HepG2 (cell line): ENCODE data around the gene ZFP90. TPM values are rescaled to one million over a fixed set of nuclear protein-coding genes. Genes with fewer than 3 reads are reported as not detected.

Source experiments
- PAF1 ChIP-seq: IDR thresholded peaks from 2 replicates; pipeline ENCODE4 v1.6.1; 2016; ENCODE audit warnings: missing genetic modification reagents, missing compliant biosample characterization
- RBFOX2 ChIP-seq: fragments of 200-400 bp; formaldehyde crosslinking; IDR thresholded peaks from 2 replicates; pipeline ENCODE4 v1.6.1; 2017; ENCODE audit warnings: low read depth, mild to moderate bottlenecking, low read length
- SNAPC2 ChIP-seq: sonication (generic); formaldehyde crosslinking; IDR thresholded peaks from 2 replicates; pipeline ENCODE4 v1.8.1; 2022; ENCODE audit warnings: mild to moderate bottlenecking, missing genetic modification reagents
- TBP ChIP-seq: sonication (generic); formaldehyde crosslinking; IDR thresholded peaks from 2 replicates; pipeline ENCODE4 v1.5.0; 2020; ENCODE audit warnings: missing genetic modification reagents
- ZNF143 ChIP-seq: sonication (generic); formaldehyde crosslinking; IDR thresholded peaks from 2 replicates; pipeline ENCODE4 v1.4.0; 2020; ENCODE audit warnings: missing genetic modification reagents
- ZNF558 ChIP-seq: sonication (generic); formaldehyde crosslinking; IDR thresholded peaks from 2 replicates; pipeline ENCODE4 v1.9.0; 2022; ENCODE audit warnings: mild to moderate bottlenecking, missing genetic modification reagents, borderline replicate concordance
- ZNF574 ChIP-seq: sonication (generic); formaldehyde crosslinking; IDR thresholded peaks from 2 replicates; pipeline ENCODE4 v1.4.0; 2020; ENCODE audit warnings: missing genetic modification reagents
- ZNF614 ChIP-seq: IDR thresholded peaks from 2 replicates; pipeline ENCODE4 v1.6.1; 2018; ENCODE audit warnings: missing biosample characterization, missing genetic modification reagents, inconsistent platforms, borderline replicate concordance
- ZNF891 ChIP-seq: sonication (generic); formaldehyde crosslinking; IDR thresholded peaks from 2 replicates; pipeline ENCODE4 v1.5.0; 2020; ENCODE audit warnings: mild to moderate bottlenecking, missing genetic modification reagents
- polyA plus RNA-seq, 8 experiments: library from polyadenylated mRNA; depleted of rRNA in 3 of 8; stranded (reverse) in 7 of 8; unstranded in 1 of 8; fragments of >200 nt; fragmentation: Illumina TruSeq in 4 of 8; extraction: Trizol in 4 of 8; gene quantifications; 2 replicates each; pipeline versions ENCODE4 v1.2.1 to v1.2.3, GENCODE V29; 2011 to 2016; ENCODE audit warnings: low read depth in 4 of 8, missing spikeins in 1 of 8, mixed read lengths in 1 of 8; ENCODE audit not compliant: insufficient read depth in 1 of 8
- total RNA-seq, 5 experiments: library from RNA; depleted of rRNA; stranded (reverse); fragments of >200 nt; fragmentation: Illumina TruSeq; extraction: Trizol; gene quantifications; 2 replicates each; pipeline ENCODE4 v1.2.3, GENCODE V29; 2016; ENCODE audit warnings: low read depth in 1 of 5
- TF ChIP-seq, protein P1 (sequence below), 2 experiments: sonication (generic) in 1 of 2; formaldehyde crosslinking in 1 of 2; IDR thresholded peaks; 2 replicates each; pipeline versions ENCODE4 v1.4.0 to v1.6.1; 2016 to 2020; ENCODE audit warnings: borderline replicate concordance in 1 of 2, low read depth in 1 of 2, mild to moderate bottlenecking in 1 of 2, missing genetic modification reagents in 1 of 2
- TF ChIP-seq, protein P2 (sequence below): fragments of 450-650 bp; IDR thresholded peaks from 2 replicates; pipeline ENCODE4 v1.6.1; 2017; ENCODE audit warnings: mild to moderate bottlenecking
- TF ChIP-seq, protein P3 (sequence below), 2 experiments: sonication (generic) in 1 of 2; formaldehyde crosslinking in 1 of 2; IDR thresholded peaks; 2 replicates each; pipeline versions ENCODE4 v1.5.1 to v1.6.1; 2011 to 2020; ENCODE audit warnings: borderline replicate concordance in 1 of 2, low read depth in 1 of 2, low read length in 1 of 2, mild to moderate bottlenecking in 1 of 2, missing genetic modification reagents in 1 of 2, moderate library complexity in 1 of 2
- TF ChIP-seq, protein P4 (sequence below): sonication (generic); formaldehyde crosslinking; conservative IDR thresholded peaks from 2 replicates; pipeline ENCODE4 v1.8.0; 2022; ENCODE audit warnings: missing genetic modification reagents

Gene ZFP90
- total and polyA plus RNA-seq, 2 of the 13 experiments (the other 11 are each of a cell fraction or from before 2014, with no cell fraction given): 17.6 to 18.9 TPM

DNA sequence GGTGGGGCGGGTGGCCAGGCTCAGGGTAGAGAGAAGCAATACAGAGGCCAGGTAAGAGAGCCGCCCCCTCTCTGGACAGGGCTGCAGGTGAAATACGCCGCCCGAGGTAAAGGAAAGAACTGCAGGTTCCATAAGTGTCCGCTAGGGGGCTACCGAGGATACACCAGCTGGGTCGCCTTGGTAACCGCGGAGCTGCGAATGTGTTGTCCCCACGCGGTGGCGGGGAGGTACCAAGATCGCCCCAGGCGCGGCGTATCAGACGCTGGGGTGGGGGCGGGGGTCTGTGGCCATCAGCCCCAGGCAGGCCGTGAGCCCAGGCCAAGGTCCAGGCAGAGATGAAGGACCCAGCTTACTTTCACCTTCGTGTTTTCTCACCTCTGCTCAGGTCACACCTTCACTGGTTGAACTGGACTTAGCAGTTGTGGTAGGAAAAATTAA, 18.4 kb upstream of the ZFP90 start (continued):
- TF ChIP-seq, protein P1, sequence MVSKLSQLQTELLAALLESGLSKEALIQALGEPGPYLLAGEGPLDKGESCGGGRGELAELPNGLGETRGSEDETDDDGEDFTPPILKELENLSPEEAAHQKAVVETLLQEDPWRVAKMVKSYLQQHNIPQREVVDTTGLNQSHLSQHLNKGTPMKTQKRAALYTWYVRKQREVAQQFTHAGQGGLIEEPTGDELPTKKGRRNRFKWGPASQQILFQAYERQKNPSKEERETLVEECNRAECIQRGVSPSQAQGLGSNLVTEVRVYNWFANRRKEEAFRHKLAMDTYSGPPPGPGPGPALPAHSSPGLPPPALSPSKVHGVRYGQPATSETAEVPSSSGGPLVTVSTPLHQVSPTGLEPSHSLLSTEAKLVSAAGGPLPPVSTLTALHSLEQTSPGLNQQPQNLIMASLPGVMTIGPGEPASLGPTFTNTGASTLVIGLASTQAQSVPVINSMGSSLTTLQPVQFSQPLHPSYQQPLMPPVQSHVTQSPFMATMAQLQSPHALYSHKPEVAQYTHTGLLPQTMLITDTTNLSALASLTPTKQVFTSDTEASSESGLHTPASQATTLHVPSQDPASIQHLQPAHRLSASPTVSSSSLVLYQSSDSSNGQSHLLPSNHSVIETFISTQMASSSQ (IDR thresholded peaks at IDR 0.05; ENCODE audit: low read depth): no peak
- TF ChIP-seq, protein P1 (CRISPR knock-in tag; IDR thresholded peaks at IDR 0.05; ENCODE audit: borderline replicate concordance): no peak; the same call in 1 of the 2 replicates
- TF ChIP-seq, protein P2, sequence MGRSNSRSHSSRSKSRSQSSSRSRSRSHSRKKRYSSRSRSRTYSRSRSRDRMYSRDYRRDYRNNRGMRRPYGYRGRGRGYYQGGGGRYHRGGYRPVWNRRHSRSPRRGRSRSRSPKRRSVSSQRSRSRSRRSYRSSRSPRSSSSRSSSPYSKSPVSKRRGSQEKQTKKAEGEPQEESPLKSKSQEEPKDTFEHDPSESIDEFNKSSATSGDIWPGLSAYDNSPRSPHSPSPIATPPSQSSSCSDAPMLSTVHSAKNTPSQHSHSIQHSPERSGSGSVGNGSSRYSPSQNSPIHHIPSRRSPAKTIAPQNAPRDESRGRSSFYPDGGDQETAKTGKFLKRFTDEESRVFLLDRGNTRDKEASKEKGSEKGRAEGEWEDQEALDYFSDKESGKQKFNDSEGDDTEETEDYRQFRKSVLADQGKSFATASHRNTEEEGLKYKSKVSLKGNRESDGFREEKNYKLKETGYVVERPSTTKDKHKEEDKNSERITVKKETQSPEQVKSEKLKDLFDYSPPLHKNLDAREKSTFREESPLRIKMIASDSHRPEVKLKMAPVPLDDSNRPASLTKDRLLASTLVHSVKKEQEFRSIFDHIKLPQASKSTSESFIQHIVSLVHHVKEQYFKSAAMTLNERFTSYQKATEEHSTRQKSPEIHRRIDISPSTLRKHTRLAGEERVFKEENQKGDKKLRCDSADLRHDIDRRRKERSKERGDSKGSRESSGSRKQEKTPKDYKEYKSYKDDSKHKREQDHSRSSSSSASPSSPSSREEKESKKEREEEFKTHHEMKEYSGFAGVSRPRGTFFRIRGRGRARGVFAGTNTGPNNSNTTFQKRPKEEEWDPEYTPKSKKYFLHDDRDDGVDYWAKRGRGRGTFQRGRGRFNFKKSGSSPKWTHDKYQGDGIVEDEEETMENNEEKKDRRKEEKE: no peak
- 0 out of 2 replicates have a peak, but pooled peaks have one; percentile 24 for TF ChIP-seq ZNF891 (CRISPR knock-in tag)
- no peak for TF ChIP-seq ZNF558 (CRISPR knock-in tag)
- TF ChIP-seq, protein P3, sequence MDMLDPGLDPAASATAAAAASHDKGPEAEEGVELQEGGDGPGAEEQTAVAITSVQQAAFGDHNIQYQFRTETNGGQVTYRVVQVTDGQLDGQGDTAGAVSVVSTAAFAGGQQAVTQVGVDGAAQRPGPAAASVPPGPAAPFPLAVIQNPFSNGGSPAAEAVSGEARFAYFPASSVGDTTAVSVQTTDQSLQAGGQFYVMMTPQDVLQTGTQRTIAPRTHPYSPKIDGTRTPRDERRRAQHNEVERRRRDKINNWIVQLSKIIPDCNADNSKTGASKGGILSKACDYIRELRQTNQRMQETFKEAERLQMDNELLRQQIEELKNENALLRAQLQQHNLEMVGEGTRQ (IDR thresholded peaks at IDR 0.05; ENCODE audit: low read depth, low read length): no peak
- TF ChIP-seq, protein P3 (CRISPR knock-in tag; IDR thresholded peaks at IDR 0.05; ENCODE audit: borderline replicate concordance): no peak
- no peak for TF ChIP-seq ZNF143
- TF ChIP-seq ZNF614: peak; percentile 81; the same call in 1 of the 2 replicates
- no peak for TF ChIP-seq PAF1 (CRISPR knock-in tag)
- TF ChIP-seq RBFOX2: no peak
- TF ChIP-seq SNAPC2: no peak
- peak; percentile 78 for TF ChIP-seq ZNF574 (CRISPR knock-in tag)
- TF ChIP-seq, protein P4, sequence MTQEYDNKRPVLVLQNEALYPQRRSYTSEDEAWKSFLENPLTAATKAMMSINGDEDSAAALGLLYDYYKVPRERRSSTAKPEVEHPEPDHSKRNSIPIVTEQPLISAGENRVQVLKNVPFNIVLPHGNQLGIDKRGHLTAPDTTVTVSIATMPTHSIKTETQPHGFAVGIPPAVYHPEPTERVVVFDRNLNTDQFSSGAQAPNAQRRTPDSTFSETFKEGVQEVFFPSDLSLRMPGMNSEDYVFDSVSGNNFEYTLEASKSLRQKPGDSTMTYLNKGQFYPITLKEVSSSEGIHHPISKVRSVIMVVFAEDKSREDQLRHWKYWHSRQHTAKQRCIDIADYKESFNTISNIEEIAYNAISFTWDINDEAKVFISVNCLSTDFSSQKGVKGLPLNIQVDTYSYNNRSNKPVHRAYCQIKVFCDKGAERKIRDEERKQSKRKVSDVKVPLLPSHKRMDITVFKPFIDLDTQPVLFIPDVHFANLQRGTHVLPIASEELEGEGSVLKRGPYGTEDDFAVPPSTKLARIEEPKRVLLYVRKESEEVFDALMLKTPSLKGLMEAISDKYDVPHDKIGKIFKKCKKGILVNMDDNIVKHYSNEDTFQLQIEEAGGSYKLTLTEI (CRISPR knock-in tag): no peak
- TF ChIP-seq TBP (CRISPR knock-in tag): no peak
